Fibroblast of lung (primary cell): ENCODE data around the gene TEDDM1.

Experiments
- EZH2 ChIP-seq: IDR thresholded peaks from 2 replicates; pipeline ENCODE4 v1.5.1; 2012; ENCODE audit warnings: low read length, control low read depth, mild to moderate bottlenecking; ENCODE audit errors: missing control alignments
- TF ChIP-seq, protein P1 (sequence below), 2 donors: IDR thresholded peaks in 1 of 2; conservative IDR thresholded peaks in 1 of 2; 1 replicate in 1 of 2; 2 replicates in 1 of 2; pipeline ENCODE4 v1.5.1; 2011 to 2012; ENCODE audit warnings: low read length in 2 of 2, control low read depth in 1 of 2, inconsistent platforms in 1 of 2, low read depth in 1 of 2, mild to moderate bottlenecking in 1 of 2

DNA sequence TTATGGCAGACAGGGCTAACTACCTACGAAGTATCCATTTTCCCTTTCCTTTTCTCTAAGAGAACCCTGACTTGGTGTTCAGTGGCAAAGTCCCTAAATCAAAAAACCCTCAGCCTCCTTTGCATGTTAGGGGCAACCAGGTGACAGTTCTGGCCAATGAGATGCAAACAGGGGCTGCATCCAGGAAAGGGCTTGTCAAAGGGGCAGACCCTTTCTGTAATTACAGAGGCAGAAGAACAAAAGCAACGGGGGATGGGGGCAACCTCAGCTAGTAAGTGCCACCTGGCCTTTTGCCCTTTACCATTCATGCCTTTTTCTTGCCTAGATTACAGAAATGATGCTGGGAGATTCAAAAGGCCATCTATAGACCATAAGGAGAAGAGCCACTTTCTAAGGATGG is 43.3 kb downstream of the TEDDM1 start:
- TF ChIP-seq, protein P1, sequence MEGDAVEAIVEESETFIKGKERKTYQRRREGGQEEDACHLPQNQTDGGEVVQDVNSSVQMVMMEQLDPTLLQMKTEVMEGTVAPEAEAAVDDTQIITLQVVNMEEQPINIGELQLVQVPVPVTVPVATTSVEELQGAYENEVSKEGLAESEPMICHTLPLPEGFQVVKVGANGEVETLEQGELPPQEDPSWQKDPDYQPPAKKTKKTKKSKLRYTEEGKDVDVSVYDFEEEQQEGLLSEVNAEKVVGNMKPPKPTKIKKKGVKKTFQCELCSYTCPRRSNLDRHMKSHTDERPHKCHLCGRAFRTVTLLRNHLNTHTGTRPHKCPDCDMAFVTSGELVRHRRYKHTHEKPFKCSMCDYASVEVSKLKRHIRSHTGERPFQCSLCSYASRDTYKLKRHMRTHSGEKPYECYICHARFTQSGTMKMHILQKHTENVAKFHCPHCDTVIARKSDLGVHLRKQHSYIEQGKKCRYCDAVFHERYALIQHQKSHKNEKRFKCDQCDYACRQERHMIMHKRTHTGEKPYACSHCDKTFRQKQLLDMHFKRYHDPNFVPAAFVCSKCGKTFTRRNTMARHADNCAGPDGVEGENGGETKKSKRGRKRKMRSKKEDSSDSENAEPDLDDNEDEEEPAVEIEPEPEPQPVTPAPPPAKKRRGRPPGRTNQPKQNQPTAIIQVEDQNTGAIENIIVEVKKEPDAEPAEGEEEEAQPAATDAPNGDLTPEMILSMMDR (conservative IDR thresholded peaks at IDR 0.05 in 1 of 2, IDR thresholded peaks at IDR 0.05 in 1 of 2; ENCODE audit: low read depth in 1 of 2, low read length in 2 of 2), result no peak
- TF ChIP-seq EZH2, result no peak
